HG03575 (cell line): Measurements from ENCODE around the gene EMC8.

ENCODE experiments used
- ATAC-seq: cut with Tn5 transposase; IDR thresholded peaks from one replicate; pipeline ENCODE4 v1.9.1; 2021; ENCODE audit not compliant: unreplicated experiment, insufficient number of reproducible peaks, low FRiP score; ENCODE audit errors: extremely low read depth

EMC8 gene

DNA sequence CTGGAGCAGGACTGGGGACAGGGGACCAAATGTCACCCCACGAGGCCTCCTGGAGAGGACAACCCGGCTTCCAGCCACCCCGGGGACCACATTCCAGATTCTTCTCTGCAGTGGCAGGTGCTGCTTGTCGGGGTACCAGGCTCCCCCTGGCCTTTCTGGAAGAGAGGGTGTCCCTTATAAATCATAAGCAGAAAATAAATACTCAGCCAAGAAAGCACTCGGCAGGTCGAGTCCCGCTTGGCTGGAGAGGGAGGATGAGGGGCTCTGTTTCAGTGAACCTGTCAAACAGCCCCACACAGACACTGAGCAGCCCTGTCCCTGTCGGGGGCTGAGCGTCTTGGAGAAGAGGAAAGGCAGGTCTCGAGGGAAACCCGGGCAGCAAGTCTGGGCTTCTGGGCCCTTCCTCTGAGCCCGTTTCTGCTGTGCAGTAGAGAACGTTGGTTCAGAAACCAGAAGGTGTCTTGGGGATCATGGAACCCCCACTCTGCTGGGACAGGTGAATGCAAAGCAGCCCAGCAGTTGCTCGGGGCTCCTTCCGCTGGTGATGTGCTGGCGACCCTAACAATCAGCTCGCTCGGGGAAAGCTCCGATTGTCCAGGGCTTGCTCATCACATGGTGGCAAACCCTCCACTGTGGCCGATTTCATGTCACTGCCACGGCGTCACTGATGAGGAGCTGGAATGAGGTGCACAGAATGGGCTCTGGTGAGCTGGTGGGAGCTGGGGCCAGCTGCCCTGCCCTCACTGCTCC, 36.8 kb upstream of the EMC8 start:
- no peak for ATAC-seq

DNA sequence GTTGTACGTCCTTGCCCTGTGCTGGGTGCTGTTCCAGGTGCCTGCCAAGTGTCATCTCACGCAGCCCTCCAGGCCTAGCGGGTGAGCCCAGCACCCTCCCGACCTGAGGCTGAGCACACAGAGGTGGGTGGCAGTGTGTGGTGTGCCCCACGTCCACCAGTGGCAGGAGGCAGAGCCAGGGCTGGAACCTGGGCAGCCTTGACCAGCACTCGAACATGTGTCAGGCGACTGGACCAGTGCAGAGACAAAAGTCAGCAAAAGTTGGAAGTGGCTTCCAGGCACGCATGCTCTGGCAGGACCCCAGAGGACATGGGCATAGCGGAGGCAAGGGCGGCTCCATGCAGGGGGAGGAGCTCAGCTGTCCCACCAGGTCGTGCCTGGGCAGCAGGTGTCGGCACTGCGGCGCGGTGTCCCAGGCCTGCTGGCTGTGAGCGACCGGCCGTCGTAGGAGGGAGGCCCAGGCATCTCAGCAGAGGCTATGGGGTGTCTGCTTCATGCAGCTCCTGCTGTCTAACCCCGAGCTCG, 35.9 kb upstream of the EMC8 start:
- no peak for ATAC-seq

DNA sequence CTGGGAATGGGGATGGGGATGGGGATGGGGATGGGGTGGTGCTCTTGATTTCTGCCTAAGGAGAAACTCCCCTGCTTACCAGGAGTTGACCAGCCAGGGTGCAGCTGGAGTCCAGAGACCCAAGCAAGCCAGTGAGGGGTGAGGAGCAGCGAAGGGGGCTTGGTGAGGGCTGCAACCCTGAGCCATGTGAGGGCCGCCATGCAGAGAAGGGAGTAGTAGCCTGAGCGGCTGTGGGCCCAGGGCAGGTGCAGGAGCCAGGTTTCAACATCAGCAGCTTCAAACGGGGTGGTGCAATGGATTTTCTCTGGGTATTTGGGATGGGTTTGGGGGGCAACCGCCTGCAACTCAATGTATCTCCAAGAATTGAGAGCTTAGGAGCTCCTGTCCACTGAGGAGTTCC, 35.4 kb upstream of the EMC8 start:
- ATAC-seq, result no peak

DNA sequence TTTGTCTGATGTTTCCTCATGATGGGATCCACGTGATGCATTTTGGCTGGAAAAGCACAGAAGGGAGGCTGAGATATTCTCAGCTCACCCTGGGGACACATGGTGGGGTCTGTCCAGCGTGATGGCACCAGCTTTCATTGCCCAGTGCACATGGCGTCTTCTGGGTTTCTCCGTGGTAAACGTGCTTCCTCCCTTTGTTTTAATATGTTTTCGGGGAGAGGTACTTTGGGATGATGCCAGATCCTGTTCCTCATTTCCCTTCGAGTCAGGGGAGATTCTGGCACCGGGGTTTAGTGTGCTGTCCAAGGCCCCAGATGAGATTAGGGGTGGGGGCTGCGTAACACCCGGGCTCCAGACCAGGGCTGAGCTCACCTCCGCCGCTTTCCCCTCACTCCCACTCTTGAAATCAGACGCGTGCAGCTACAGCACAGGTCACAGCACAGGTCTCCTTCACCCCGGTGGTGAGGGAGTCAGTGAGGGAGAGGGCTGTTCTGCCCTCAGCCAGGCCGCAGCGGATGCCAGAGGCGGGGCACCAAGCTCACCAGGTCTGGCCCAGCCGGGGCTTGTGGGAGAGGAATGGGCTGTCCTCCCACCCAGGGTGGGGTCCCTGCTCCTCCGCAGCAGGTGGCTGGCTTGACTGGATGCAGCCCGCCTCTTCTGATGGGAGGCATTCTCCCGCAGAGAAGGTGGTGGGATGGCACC, 34.0 kb upstream of the EMC8 start:
- no peak for ATAC-seq

DNA sequence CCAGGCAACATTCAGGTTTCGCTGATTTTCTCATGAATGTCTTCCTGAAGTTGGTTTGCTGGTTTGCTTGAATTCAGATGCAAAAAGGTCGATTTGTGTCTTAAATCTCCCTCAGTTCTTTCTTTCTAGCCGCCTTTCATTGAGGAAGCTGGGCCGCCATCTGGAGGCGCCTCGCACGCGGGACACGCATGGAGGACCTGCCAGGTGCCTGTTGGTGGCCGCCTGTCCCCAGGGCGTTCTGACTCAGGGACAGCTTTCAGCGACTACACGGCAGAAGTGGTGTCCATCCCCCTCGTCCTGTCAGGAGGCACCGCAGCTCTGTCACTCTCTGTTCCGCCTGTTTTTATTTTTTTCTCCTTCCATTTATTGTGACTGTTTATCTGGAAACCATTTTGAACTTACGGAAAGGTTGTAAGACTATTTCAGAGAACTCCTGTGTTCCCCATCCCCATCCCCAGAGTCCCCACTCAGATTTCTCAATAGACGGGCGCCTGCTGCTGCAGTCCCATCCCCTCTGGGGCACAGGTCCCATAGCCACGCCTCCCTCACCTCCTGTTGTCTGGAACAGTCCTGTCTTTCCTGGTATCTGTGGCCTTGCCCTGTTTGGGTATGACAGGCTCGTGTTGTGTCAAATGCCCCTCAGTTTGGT, 33.4 kb upstream of the EMC8 start:
- no peak for ATAC-seq

DNA sequence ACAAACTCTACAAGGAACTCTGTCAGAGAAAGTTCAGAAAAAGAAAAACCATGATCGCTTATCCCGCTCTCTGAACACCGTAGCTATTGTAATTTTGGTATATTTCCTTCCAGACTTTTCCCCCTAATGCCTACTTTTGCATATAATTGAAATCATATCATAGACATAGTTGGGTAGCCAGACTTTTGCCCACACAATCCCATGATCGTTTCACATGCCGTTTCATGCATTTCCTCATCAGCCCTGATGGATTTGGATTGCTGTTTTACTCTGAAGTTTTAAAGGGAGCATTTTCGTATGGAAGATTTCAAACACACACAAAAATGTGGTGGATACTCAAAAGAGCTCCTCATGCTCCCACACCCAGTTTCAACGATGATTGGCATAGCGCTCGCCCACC, 31.5 kb upstream of the EMC8 start:
- ATAC-seq, result no peak

DNA sequence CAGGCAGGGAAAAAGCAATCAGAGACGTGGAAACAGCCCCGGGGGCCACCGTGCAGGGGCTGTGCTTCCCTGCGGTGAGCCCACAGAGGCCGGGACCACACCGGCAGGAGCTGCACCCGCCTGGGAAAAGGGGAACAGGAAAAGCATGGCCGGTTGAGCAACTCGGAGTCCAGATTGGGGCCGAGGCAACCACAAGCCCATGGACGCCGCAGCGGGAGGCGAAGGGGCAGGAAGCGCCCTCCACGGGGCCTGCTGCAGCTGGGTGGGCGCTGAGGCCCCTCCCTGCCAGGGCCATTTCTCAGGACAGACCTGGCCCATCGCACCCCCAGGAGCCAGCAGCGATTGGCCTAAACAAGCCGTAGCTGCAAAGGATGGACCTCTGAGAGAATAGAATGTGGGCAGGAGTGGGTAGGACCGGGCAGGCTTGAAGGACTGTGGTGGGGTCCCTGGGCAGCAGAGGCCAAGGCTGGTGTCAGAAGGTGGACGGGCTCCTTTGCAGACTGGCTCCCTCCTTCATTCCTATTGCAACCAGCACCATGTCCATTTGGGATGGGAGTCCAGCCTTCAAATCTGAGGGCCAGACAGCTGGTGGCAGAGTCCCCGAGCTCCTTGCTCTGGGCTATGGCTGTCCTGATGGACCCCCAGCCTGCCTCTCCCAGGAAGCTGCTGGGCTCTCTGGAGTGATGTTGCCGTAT, 30.6 kb upstream of the EMC8 start:
- no peak for ATAC-seq

DNA sequence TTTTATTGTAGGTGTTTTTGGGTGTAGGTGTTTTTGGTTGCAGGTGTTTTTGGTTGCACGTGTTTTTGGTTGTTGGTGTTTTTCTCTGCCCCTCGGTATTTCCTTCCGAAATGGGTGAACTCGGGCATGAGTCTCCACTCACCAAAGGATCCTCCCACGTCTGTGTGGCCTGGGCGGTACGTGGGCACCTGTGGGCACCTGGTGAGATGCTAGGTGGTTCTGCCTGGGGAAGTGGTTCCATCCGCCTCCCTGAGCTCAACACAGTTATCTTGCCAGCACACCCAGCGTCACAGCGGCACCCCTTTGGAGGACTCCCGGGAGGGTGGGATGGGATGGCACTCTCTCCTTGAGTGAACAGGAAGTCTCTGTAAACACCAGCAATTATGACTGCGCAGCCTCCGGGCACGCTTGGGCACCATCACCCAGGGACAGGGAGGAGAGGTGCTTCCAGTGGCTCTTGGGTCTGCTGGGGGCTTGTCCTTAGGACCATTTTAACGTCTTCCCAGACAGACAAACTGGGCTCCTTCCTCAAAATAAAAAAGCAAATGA, 29.9 kb upstream of the EMC8 start:
- ATAC-seq, result no peak

DNA sequence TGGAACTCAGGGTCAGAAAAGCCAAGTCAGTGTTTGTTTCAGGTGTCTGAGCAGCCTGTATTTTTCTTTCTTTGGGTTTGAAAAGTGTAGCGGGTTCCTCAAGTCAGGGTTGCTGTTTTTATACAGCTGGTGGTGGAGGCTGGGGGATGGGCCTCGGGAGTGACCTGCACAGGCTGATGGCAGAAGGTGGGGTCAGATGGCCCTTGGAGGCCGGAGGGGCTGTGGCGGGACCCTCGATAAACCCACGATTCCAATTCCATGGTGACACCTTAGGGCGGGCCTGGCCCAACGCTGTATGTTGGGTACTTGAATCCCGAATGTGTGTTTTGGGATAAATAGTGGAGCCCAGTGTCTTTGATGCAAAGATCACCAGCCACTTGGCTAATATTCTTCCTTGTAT, 28.8 kb upstream of the EMC8 start:
- ATAC-seq, result no peak

DNA sequence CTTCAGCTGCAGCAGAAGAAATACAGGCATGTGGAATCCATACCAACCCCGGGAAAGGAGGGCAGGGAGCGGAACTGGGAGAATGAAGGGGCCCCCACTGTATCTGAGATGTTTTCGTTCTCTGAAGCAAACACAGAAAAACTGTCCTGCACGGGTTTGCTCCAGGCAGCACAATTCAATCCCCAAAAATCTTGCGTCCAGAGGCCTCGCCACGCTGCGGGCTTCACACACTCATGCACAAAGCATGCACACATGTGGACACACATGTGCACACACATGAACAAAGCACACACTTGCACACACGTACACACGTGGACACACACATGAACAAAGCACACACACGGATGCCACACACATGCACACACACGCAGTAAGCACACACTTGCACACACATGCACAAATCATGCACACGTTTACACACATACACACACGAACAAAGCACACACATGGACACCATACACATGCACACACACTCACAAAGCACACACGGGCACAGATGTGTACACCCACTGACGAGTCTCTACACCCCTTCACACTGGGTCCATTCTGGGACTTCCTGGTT, 27.4 kb upstream of the EMC8 start:
- ATAC-seq, result no peak

DNA sequence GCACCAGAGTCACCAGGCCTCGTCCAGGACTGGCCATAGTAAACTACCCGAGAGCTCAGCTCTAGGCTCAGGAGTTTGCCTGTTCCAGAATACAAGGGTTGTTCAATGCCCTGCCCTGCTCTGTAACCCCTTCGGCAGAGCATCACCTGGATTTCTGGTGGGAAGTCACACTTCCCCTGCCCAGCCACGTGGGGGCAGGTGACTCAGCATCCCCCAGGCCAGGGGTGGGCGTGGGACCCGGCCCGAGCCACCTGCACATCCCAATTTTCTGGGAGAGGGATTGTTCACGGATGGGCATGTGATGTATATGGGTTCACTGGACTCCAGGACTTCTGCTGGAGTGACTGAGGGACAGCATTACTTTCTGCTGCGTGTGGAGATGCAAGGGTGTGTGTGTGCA, 26.0 kb upstream of the EMC8 start:
- ATAC-seq, result no peak

DNA sequence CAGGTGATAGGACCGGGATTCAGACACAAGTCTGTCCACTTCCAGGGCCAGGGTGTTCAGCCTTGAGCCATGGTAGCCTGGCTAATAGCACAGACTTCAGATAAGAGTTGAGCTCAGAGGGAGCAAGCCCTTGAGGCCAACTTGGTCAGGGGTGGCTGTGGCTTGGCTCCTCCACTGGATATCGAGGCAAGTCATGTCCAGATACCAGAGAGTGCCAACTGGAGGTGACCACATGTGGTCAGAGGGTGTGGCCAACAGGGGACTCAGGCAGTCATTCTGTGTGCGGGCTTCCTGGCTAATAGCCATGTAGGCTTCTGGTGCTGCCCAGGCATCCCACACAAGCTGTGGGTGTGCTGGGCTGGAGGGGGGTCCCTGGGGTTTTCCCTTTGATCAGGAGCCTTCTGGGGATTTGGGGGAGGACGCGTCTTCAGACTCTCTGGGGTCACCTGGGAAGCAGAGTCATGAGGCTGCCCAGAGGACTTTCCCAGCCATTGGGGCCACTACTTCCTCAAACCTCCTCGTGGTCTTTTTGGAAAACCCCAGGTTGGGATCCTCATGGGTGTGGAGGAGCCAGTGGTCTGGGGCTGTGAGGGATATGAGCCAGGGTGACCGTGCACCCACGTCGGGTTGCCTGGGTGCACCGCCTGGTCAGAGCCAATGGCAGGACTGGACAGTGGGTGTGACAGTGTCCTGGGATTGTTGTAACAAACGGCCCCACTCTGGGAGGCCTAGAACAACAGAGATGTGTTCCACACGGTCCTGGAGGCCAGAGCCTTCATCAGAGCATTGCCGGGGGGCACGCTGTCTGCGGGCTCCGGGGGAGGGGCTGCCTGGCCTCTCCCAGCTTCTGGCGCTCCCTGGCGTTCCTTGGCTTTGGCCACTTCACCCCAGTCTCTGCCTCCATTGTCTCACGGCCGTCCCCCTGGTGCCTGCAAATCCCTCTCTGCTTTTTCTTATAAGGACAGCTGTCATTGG, 25.1 kb upstream of the EMC8 start:
- no peak for ATAC-seq

DNA sequence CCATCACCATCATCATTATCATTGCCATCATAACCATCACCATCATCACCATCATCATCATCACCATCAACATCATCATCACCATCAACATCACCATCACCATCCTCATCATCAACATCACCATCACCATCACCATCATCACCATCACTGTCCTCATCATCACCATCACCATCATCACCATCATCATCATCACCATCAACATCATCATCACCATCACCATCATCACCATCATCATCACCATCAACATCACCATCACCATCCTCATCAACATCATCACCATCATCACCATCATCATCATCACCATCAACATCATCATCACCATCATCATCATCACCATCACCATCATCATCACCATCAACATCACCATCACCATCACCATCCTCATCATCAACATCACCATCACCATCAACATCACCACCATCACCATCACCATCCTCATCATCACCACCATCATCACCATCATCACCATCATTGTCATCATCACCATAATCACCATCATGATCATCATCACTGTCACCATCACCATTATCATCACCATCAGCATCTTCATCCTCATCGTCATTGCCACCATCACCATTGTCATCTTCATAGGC, 24.1 kb upstream of the EMC8 start:
- no peak for ATAC-seq

DNA sequence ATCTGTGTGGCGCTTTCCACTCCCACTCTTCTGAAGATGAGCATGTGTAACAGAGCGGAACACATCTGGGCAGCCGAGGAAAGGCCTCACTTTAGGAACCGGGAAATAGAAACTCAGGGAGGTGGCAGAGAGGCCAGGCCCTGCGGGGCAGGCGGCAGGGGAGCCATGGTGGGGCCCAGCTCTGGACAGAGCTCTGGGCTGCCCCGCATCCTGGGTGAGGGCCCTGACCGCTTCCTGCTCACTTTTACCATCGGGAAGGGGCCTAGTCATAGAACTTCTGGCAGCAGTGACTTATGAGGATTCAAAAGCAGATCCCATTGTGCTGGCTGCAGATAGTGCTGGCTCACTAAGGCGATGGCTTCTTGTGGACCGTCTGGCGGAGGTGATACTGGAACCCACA, 22.8 kb upstream of the EMC8 start:
- no peak for ATAC-seq

DNA sequence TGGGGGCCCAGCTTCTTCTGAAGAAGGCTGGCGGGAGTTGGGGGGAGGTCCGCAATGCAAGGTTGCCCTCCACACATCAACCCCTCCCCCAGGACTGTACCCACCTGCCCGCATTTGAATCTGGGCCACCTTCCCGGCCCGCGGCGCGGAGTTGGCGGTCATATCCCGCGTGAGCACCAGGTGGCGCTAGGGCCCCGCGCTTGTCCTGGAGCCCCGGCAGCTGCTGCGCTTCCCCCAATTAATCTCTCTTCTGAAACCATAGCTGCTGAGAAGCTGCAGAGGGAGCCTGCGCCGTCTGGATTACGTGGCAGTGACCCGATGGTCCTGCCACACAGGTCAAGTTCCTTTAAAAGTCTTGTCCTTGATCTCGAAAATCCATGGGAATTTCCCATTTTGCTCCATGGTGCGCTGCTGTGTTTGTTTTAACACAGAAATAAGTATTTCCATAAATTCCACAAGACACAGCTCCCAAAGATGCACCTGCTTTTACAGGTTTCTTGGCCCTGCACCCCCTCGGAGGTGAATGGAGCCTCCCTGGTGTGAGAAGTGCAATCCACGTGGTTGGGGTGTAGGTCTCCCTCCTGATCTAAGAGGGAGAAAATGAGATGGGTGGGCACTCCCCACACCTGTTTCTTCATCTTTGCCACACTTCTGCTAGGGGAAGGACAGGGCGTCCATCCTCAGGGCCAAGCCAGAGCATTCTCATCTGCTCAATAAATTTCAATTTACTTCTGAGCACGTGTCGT, 22.2 kb upstream of the EMC8 start:
- ATAC-seq, result no peak

DNA sequence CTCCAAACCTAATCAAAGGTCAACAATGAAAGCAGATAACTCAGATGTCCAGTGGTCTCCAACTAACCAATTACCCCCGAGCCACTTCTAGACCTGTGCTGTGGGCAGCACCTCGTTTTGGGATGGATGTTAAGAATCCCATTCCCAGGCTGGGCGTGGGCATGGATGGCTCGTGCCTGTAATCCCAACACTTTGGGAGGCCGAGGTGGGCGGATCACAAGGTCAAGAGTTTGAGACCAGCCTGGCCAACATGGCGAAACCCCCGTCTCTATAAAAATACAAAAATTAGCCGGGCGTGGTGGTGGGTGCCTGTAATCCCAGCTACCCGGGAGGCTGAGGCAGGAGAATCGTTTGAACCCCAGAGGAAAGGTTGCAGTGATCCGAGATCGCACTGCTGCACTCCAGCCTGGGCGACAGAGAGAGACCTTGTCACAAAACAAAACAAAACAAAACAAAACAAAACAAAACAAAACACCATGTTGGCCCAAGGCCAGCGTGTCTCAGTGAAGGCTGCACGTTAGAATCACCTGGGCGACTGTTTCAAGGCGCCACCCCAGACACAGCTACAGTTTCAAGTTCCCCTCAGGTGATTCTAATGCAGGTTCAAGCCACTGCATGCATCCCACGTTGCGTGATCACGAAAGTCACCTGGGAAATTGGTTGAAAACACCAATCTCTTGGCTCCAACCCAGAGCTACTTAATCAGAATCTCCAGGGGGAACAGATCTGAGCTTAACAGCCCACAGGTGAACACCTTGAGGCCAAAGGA, 21.4 kb upstream of the EMC8 start:
- no peak for ATAC-seq
